Adrenal gland (tissue), 5 donors: ENCODE results near the gene SYT15.

ENCODE experiments used
- CTCF ChIP-seq, 6 experiments: fragments of 450-650 bp in 4 of 6; fragments of 200-600 bp in 2 of 6; sonication (generic) in 1 of 6; IDR thresholded peaks; 1 replicate in 5 of 6; 2 replicates in 1 of 6; pipeline versions ENCODE4 v1.5.1 to v1.8.0; 2016 to 2021; ENCODE audit warnings: antibody characterized with exemption in 6 of 6, mild to moderate bottlenecking in 2 of 6, moderate library complexity in 1 of 6
- POLR2A ChIP-seq, 2 donors: fragments of 450-650 bp; IDR thresholded peaks; one replicate each; pipeline ENCODE4 v1.6.1; 2017; ENCODE audit warnings: antibody characterized with exemption in 2 of 2, mild to moderate bottlenecking in 2 of 2, moderate library complexity in 1 of 2
- donor health status: DM: no; HTN: no; CAD: no.

DNA sequence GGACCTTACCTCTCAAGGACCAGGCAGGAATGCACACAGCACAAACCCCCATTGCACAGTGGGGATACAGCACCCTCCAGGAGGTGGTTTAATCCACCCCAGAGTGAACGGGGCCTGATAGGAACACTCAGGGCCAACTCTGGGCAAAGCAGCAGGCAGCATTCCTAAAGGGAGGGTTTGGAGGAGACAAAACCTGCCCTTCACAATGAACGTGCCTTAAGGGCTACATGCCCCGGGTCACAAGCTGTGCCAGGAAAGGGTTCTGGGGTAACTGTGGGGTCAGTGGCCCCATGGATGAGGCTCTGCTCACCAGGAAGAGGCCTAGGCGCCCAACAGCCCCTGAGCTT lies 23.6 kb upstream of the SYT15 start:
- TF ChIP-seq POLR2A (IDR thresholded peaks at IDR 0.05) (no peak), CTCF (IDR thresholded peaks at IDR 0.05) (no peak)
